HG02678 (cell line): ENCODE data around the gene HBS1L.

Source experiments
- ATAC-seq: cut with Tn5 transposase; IDR thresholded peaks from one replicate; pipeline ENCODE4 v1.9.1; 2021; ENCODE audit warnings: mild to moderate bottlenecking, moderate library complexity; ENCODE audit not compliant: unreplicated experiment

HBS1L gene

GRCh38 chr6:135002974-135003703, 51.5 kb downstream of the HBS1L start:
- ATAC-seq: peak; percentile 97

- ATAC-seq: no peak
Measured at GRCh38 chr6:135002229-135002844, 52.3 kb downstream of the HBS1L start.

- no peak for ATAC-seq
Measured at GRCh38 chr6:134999107-134999506, 55.5 kb downstream of the HBS1L start.

- no peak for ATAC-seq
Measured at GRCh38 chr6:134997133-134997995, 57.3 kb downstream of the HBS1L start.

GRCh38 chr6:134995536-134995935, 59.1 kb downstream of the HBS1L start:
- no peak for ATAC-seq

GRCh38 chr6:134994431-134994830, 60.2 kb downstream of the HBS1L start:
- ATAC-seq: no peak

GRCh38 chr6:134992155-134992554, 62.5 kb downstream of the HBS1L start:
- ATAC-seq: no peak

- no peak for ATAC-seq
Measured at GRCh38 chr6:134990262-134990661, 64.4 kb downstream of the HBS1L start.

GRCh38 chr6:134984821-134985220, 69.8 kb downstream of the HBS1L start:
- ATAC-seq: no peak

- ATAC-seq: no peak
Measured at GRCh38 chr6:134983823-134984222, 70.8 kb downstream of the HBS1L start.

- no peak for ATAC-seq
Measured at GRCh38 chr6:134982161-134982560, 72.5 kb downstream of the HBS1L start.

- ATAC-seq: no peak
Measured at GRCh38 chr6:134980846-134981245, 73.8 kb downstream of the HBS1L start.

- peak; percentile 85 for ATAC-seq
Measured at GRCh38 chr6:134979142-134979541, 75.5 kb downstream of the HBS1L start.

- ATAC-seq: no peak
Measured at GRCh38 chr6:134974370-134974769, 80.3 kb downstream of the HBS1L start.

GRCh38 chr6:134967711-134968110, 86.9 kb downstream of the HBS1L start:
- no peak for ATAC-seq

GRCh38 chr6:134964451-134965203, 90.0 kb downstream of the HBS1L start:
- ATAC-seq: no peak

- ATAC-seq: no peak
Measured at GRCh38 chr6:134962421-134962820, 92.2 kb downstream of the HBS1L start.

GRCh38 chr6:134961366-134961765, 93.3 kb downstream of the HBS1L start:
- no peak for ATAC-seq

GRCh38 chr6:134959603-134960002, 95.0 kb downstream of the HBS1L start:
- no peak for ATAC-seq

- ATAC-seq: no peak
Measured at GRCh38 chr6:134956676-134957075, 97.9 kb downstream of the HBS1L start.

GRCh38 chr6:134956032-134956431, 98.6 kb downstream of the HBS1L start:
- ATAC-seq: no peak
